Measurements from ENCODE around the gene LRP6. TPM values are rescaled to one million over a fixed set of nuclear protein-coding genes. Genes with fewer than 3 reads are reported as not detected.
"Not testable (repeated sequence)": the region's sequence is repeated elsewhere in the genome, so short reads cannot be mapped to it uniquely, and the experiment has no call there.

The LRP6 gene
- total and polyA plus RNA-seq, 4 donors: 5.4 to 57.0 (median 25.5) TPM

DNA sequence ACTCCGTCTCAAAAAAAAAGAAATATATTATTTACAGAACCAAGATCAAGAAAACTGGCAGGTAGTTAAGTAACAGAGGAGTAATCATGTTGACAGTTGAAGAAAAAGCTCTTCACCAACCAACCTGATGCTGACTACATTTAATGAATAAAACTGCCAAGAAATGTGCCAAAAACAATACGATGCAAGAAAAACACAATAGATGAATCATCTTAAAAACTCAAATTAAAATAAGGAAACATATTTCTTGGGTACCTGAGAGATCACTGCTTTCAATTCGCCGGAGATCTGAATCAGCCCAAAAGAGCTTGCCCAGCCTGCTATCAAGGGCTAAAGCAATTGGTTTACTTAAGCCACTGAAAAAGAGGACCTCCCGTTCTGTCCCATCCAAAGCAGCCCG, 119.7 kb downstream of the LRP6 start:
- ATAC-seq (ENCODE audit: low FRiP score) (no peak), DNase-seq (no peak)
- intact Hi-C loops (cut with DNase I): no loop called here
- Histone ChIP-seq H3K4me3 (ENCODE audit: low read length in 2 of 2) (no peak overlapping the region), H3K27ac (ENCODE audit: low read depth in 1 of 2, low read length in 2 of 2) (no peak overlapping the region), H3K36me3 (ENCODE audit: control insufficient read depth in 1 of 2, insufficient read depth in 2 of 2, low read length in 1 of 2) (peaks cover 4 to 6% of the 10 kb centered on the region in 2 donors), H3K27me3 (ENCODE audit: control insufficient read depth in 1 of 2, insufficient read depth in 2 of 2, low read length in 1 of 2) (no peaks in the 10 kb centered on the region), H3K9me3 (ENCODE audit: control insufficient read depth, low read length) (no peaks in the 10 kb centered on the region), H3K4me1 (ENCODE audit: control insufficient read depth in 1 of 2, insufficient read depth in 2 of 2, low read length in 2 of 2) (no peaks in the 10 kb centered on the region)
- WGBS, 2 donors: 42 to 47% methylated on average over 6 of the region's 6 CpGs

DNA sequence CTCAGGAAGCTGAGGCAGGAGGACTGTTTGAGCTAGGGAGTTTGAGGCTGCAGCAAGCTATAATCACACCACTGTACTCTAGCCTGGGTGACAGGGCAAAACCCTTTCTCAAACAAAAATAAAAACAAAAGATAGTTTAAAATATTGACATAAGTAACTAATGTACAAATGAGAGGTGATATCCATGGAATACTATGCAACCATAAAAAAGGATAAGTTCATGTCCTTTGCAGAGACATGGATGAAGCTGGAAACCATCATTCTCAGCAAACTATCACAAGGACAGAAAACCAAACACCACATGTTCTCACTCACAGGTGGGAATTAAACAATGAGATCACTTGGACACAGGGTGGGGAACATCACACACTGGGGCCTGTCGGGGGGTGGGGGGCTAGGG, 122.3 kb downstream of the LRP6 start:
- H3K27ac ChIP-seq (ENCODE audit: low read depth in 1 of 2, low read length in 2 of 2); H3K27me3 ChIP-seq (ENCODE audit: control insufficient read depth in 1 of 2, insufficient read depth in 2 of 2, low read length in 1 of 2); H3K9me3 ChIP-seq (ENCODE audit: control insufficient read depth, low read length); H3K4me3 ChIP-seq (ENCODE audit: low read length in 2 of 2); H3K36me3 ChIP-seq (ENCODE audit: control insufficient read depth in 1 of 2, insufficient read depth in 2 of 2, low read length in 1 of 2); intact Hi-C loops (cut with DNase I); H3K4me1 ChIP-seq (ENCODE audit: control insufficient read depth in 1 of 2, insufficient read depth in 2 of 2, low read length in 2 of 2); ATAC-seq (ENCODE audit: low FRiP score); DNase-seq: not testable (repeated sequence)
- 53 to 100% methylated on average over 1 of the region's 1 CpG for WGBS, 2 donors

DNA sequence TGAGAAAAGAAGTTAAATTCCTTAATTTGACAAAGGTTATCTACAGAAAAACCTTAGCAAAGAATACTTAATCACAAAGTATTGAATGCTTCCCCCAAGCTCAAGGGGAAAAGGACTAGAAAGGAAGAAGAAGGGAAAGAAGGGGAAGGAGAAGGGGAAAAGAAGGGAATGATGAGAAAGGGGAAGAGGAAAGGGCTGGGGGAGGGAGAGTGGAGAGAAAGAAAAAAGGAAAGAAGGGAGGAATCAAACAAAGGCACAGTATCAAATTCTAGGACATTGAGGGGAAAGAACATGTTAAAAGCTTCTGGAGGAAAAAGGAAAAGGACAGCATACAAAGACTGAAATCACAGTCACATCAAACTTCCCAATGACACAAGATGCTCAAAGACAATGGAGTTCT, 125.8 kb downstream of the LRP6 start:
- Histone ChIP-seq H3K27me3 (ENCODE audit: control insufficient read depth in 1 of 2, insufficient read depth in 2 of 2, low read length in 1 of 2) (no peaks in the 10 kb centered on the region), H3K36me3 (ENCODE audit: control insufficient read depth in 1 of 2, insufficient read depth in 2 of 2, low read length in 1 of 2) (peaks cover 0 to 2% of the 10 kb centered on the region in 2 donors), H3K27ac (ENCODE audit: low read depth in 1 of 2, low read length in 2 of 2) (no peak overlapping the region), H3K4me3 (ENCODE audit: low read length in 2 of 2) (no peak overlapping the region), H3K4me1 (ENCODE audit: control insufficient read depth in 1 of 2, insufficient read depth in 2 of 2, low read length in 2 of 2) (peaks cover 0 to 1% of the 10 kb centered on the region in 2 donors), H3K9me3 (ENCODE audit: control insufficient read depth, low read length) (no peaks in the 10 kb centered on the region)
- intact Hi-C loops (cut with DNase I): no loop called here
- DNase-seq (no peak), ATAC-seq (ENCODE audit: low FRiP score) (no peak)

DNA sequence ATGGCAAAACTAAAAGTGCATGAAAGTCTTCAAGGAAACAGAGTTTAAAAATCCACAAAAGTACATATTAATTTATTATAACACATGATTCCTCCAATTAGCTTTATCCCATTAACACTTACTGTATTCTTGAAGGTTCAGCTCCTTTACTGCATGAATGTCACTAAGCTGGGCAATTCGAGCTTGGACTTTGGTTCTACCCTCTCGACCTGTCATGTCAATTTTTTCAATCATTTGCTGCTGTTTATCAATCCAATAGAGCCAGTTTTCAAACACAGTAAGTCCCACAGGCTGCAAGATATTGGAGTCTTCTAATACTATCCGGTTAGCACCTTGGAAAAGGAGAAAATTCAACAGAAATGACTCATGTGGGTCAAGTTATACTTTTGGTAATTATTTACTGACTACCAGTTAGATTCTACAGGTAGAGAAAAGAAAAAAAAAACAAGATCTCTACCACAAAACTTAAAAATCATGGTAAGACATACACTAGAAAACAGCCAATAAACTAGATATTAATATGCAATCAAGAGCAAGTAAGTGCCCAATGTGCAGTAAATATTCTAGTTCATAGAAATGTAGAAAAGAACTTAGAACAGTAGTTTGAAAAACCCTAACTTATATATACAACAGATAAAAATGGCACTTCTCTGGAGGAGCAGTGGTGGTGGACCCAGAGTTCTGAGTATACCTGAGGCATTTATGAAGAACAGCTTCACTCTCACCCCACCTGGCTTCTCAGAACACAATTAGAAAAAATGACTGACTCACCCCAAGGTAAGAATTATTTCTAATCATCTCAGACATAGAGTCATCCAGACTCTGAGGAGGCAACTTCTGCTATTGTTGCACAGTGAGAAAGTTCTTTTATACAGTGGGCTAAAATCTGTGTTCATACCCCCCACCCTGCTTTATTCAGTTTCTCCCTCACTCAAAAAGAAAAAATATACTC, 128.4 kb downstream of the LRP6 start:
- peaks cover 0 to 1% of the 10 kb centered on the region in 2 donors for H3K4me1 ChIP-seq (ENCODE audit: control insufficient read depth in 1 of 2, insufficient read depth in 2 of 2, low read length in 2 of 2)
- H3K27me3 ChIP-seq (ENCODE audit: control insufficient read depth in 1 of 2, insufficient read depth in 2 of 2, low read length in 1 of 2): no peaks in the 10 kb centered on the region
- DNase-seq (no peak), ATAC-seq (ENCODE audit: low FRiP score) (no peak)
- peaks cover 0 to 2% of the 10 kb centered on the region in 2 donors for H3K36me3 ChIP-seq (ENCODE audit: control insufficient read depth in 1 of 2, insufficient read depth in 2 of 2, low read length in 1 of 2)
- 90 to 91% methylated on average over 3 of the region's 3 CpGs for WGBS, 2 donors
- intact Hi-C loops (cut with DNase I): no loop called here
- no peak overlapping the region for H3K27ac ChIP-seq (ENCODE audit: low read depth in 1 of 2, low read length in 2 of 2)
- no peak overlapping the region for H3K4me3 ChIP-seq (ENCODE audit: low read length in 2 of 2)
- no peaks in the 10 kb centered on the region for H3K9me3 ChIP-seq (ENCODE audit: control insufficient read depth, low read length)

DNA sequence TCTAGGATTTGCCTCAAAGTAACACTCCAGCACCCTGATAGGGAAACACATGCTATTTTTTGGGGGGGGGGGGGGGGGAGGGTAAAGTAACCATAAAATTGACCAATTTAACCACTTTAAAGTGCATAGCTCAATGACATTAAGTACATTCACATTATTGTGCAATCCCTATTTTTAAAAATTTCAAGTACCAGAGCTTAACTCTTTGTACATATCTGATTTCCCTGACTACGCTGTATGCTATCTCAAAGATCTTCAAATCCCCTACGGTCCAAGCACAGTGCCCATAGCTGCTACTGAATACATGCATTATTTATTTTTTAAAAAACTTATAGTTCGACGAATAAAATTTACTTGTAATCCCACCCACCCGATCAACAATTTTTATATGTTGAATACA, 133.1 kb downstream of the LRP6 start:
- Histone ChIP-seq H3K36me3 (ENCODE audit: control insufficient read depth in 1 of 2, insufficient read depth in 2 of 2, low read length in 1 of 2) (no peaks in the 10 kb centered on the region), H3K4me1 (ENCODE audit: control insufficient read depth in 1 of 2, insufficient read depth in 2 of 2, low read length in 2 of 2) (peaks cover 0 to 1% of the 10 kb centered on the region in 2 donors), H3K27ac (ENCODE audit: low read depth in 1 of 2, low read length in 2 of 2) (no peak overlapping the region), H3K27me3 (ENCODE audit: control insufficient read depth in 1 of 2, insufficient read depth in 2 of 2, low read length in 1 of 2) (no peaks in the 10 kb centered on the region), H3K4me3 (ENCODE audit: low read length in 2 of 2) (no peak overlapping the region), H3K9me3 (ENCODE audit: control insufficient read depth, low read length) (no peaks in the 10 kb centered on the region)
- 96% methylated on average over 5 of the region's 5 CpGs for WGBS, 2 donors
- ATAC-seq (ENCODE audit: low FRiP score) (no peak), DNase-seq (no peak)
- intact Hi-C loops (cut with DNase I): no loop called here

DNA sequence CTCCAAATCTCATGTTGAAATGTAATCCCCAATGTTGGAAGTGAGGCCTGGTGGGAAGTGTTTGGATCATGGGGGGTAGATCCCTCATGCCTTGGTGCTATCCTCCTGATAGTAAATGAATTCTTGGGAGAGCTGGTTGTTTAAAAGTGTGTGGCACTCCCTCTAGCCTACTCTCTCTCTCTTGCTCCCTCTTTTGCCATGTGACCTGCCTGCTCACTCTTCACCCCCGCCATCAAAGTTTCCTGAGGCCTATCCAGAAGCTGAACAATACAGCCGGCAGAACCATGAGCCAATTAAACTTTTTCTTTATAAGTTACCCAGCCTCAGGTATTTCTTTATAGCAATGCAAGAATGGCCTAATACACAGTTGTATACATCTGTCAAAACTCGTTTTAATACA, 133.6 kb downstream of the LRP6 start:
- H3K36me3 ChIP-seq (ENCODE audit: control insufficient read depth in 1 of 2, insufficient read depth in 2 of 2, low read length in 1 of 2): no peaks in the 10 kb centered on the region
- peaks cover 0 to 1% of the 10 kb centered on the region in 2 donors for H3K4me1 ChIP-seq (ENCODE audit: control insufficient read depth in 1 of 2, insufficient read depth in 2 of 2, low read length in 2 of 2)
- intact Hi-C loops (cut with DNase I): no loop called here
- no peak overlapping the region for H3K4me3 ChIP-seq (ENCODE audit: low read length in 2 of 2)
- H3K27me3 ChIP-seq (ENCODE audit: control insufficient read depth in 1 of 2, insufficient read depth in 2 of 2, low read length in 1 of 2): no peaks in the 10 kb centered on the region
- H3K27ac ChIP-seq (ENCODE audit: low read depth in 1 of 2, low read length in 2 of 2): no peak overlapping the region
- DNase-seq (no peak), ATAC-seq (ENCODE audit: low FRiP score) (no peak)
- 83 to 88% methylated on average over 3 of the region's 3 CpGs for WGBS, 2 donors
- H3K9me3 ChIP-seq (ENCODE audit: control insufficient read depth, low read length): no peaks in the 10 kb centered on the region

DNA sequence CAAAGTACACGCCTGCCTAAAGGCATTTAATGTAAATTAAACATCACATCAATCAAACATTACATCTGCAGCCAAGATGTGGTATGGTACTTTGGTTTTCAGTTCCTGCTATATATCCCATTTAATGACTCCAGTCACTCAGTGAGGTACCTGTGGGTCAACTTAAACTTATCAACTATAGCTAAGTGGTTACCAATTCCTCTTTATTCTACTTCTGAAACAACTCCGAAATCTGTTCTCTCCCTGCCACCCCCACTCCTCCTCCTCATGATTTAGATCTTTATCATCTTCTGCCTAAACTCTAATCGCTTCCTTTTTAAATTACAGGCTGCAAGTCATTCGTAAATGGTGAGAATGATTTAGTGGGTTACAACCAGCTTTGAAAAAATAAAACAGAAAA, 138.2 kb downstream of the LRP6 start:
- intact Hi-C loops (cut with DNase I): no loop called here
- H3K4me1 ChIP-seq (ENCODE audit: control insufficient read depth in 1 of 2, insufficient read depth in 2 of 2, low read length in 2 of 2): no peaks in the 10 kb centered on the region
- no peaks in the 10 kb centered on the region for H3K9me3 ChIP-seq (ENCODE audit: control insufficient read depth, low read length)
- WGBS, 2 donors: 81 to 84% methylated on average over 4 of the region's 4 CpGs
- H3K27ac ChIP-seq (ENCODE audit: low read depth in 1 of 2, low read length in 2 of 2): no peak overlapping the region
- ATAC-seq (ENCODE audit: low FRiP score) (no peak), DNase-seq (no peak)
- no peaks in the 10 kb centered on the region for H3K27me3 ChIP-seq (ENCODE audit: control insufficient read depth in 1 of 2, insufficient read depth in 2 of 2, low read length in 1 of 2)
- H3K4me3 ChIP-seq (ENCODE audit: low read length in 2 of 2): no peak overlapping the region
- no peaks in the 10 kb centered on the region for H3K36me3 ChIP-seq (ENCODE audit: control insufficient read depth in 1 of 2, insufficient read depth in 2 of 2, low read length in 1 of 2)

DNA sequence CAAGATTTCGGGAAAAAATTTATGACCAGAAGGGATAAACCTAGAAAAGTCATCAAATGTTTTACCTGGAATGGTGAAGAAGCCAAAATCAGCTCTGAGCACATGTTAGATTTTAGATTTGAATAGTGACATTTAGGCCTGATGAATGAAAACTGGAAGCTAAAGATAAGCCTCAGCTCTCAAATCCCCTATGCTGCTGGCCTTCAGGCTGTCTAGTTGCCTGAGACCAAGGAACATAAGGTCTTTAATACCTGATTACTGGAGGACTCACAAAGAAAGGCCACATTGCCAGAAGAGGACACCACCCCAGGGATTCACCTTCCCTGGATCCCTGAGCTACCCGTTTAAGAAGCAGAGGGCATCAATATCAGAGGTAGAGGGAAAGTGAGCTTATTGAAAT, 139.5 kb downstream of the LRP6 start:
- no peaks in the 10 kb centered on the region for H3K9me3 ChIP-seq (ENCODE audit: control insufficient read depth, low read length)
- no peaks in the 10 kb centered on the region for H3K27me3 ChIP-seq (ENCODE audit: control insufficient read depth in 1 of 2, insufficient read depth in 2 of 2, low read length in 1 of 2)
- DNase-seq (no peak), ATAC-seq (ENCODE audit: low FRiP score) (no peak)
- intact Hi-C loops (cut with DNase I): no loop called here
- 90 to 96% methylated on average over 2 of the region's 2 CpGs for WGBS, 2 donors
- no peak overlapping the region for H3K27ac ChIP-seq (ENCODE audit: low read depth in 1 of 2, low read length in 2 of 2)
- no peaks in the 10 kb centered on the region for H3K36me3 ChIP-seq (ENCODE audit: control insufficient read depth in 1 of 2, insufficient read depth in 2 of 2, low read length in 1 of 2)
- no peak overlapping the region for H3K4me3 ChIP-seq (ENCODE audit: low read length in 2 of 2)
- peaks cover 0 to 3% of the 10 kb centered on the region in 2 donors for H3K4me1 ChIP-seq (ENCODE audit: control insufficient read depth in 1 of 2, insufficient read depth in 2 of 2, low read length in 2 of 2)

DNA sequence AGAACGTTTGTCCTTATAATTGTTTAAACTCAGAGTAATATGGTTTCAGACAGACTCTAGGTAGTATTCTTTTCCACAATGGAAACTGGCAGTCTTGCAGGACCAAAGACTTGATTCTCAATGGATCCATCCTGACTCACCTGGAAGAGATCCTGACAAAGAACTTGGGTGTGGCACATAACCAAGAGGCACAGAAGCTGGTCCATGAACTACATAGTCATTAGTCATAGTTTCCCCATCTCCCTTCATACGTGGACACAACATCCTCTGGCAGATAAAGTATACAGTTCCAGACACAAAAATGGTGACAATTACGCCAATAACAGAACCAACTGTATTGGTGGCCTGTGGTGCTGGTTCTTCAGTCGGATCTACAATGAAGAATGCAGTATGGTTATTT, 140.3 kb downstream of the LRP6 start:
- no peak for ATAC-seq (ENCODE audit: low FRiP score)

More for the DNA sequence above, 140.3 kb downstream of the LRP6 start:
- DNase-seq: no peak
- H3K27ac ChIP-seq (ENCODE audit: low read depth in 1 of 2, low read length in 2 of 2): no peak overlapping the region
- H3K36me3 ChIP-seq (ENCODE audit: control insufficient read depth in 1 of 2, insufficient read depth in 2 of 2, low read length in 1 of 2): no peaks in the 10 kb centered on the region
- H3K4me3 ChIP-seq (ENCODE audit: low read length in 2 of 2): no peak overlapping the region
- intact Hi-C loops (cut with DNase I): no loop called here
- no peaks in the 10 kb centered on the region for H3K9me3 ChIP-seq (ENCODE audit: control insufficient read depth, low read length)
- peaks cover 0 to 3% of the 10 kb centered on the region in 2 donors for H3K4me1 ChIP-seq (ENCODE audit: control insufficient read depth in 1 of 2, insufficient read depth in 2 of 2, low read length in 2 of 2)
- no peaks in the 10 kb centered on the region for H3K27me3 ChIP-seq (ENCODE audit: control insufficient read depth in 1 of 2, insufficient read depth in 2 of 2, low read length in 1 of 2)
- WGBS, 2 donors: 83 to 85% methylated on average over 4 of the region's 4 CpGs
